ENCODE data around the gene LSM11. TPM values are rescaled to one million over a fixed set of nuclear protein-coding genes. Genes with fewer than 3 reads are reported as not detected.

The LSM11 gene
- total RNA-seq, 1 experiment from 2014 or later: 1.6 TPM

- ChIA-PET POLR2A (no interaction called here), CTCF (no interaction called here)
- no peak overlapping the region for H3K27ac ChIP-seq (ENCODE audit: low read length)
- TF ChIP-seq, protein P1, sequence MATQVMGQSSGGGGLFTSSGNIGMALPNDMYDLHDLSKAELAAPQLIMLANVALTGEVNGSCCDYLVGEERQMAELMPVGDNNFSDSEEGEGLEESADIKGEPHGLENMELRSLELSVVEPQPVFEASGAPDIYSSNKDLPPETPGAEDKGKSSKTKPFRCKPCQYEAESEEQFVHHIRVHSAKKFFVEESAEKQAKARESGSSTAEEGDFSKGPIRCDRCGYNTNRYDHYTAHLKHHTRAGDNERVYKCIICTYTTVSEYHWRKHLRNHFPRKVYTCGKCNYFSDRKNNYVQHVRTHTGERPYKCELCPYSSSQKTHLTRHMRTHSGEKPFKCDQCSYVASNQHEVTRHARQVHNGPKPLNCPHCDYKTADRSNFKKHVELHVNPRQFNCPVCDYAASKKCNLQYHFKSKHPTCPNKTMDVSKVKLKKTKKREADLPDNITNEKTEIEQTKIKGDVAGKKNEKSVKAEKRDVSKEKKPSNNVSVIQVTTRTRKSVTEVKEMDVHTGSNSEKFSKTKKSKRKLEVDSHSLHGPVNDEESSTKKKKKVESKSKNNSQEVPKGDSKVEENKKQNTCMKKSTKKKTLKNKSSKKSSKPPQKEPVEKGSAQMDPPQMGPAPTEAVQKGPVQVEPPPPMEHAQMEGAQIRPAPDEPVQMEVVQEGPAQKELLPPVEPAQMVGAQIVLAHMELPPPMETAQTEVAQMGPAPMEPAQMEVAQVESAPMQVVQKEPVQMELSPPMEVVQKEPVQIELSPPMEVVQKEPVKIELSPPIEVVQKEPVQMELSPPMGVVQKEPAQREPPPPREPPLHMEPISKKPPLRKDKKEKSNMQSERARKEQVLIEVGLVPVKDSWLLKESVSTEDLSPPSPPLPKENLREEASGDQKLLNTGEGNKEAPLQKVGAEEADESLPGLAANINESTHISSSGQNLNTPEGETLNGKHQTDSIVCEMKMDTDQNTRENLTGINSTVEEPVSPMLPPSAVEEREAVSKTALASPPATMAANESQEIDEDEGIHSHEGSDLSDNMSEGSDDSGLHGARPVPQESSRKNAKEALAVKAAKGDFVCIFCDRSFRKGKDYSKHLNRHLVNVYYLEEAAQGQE (IDR thresholded peaks at IDR 0.05; ENCODE audit: insufficient read depth in 1 of 2, low read depth in 2 of 2, low read length in 1 of 2): no peak
- TF ChIP-seq POLR2AphosphoS5 (IDR thresholded peaks at IDR 0.05; ENCODE audit: low read depth, low read length) (no peak), TCF7L2 (IDR thresholded peaks at IDR 0.05; ENCODE audit: low read depth, low read length) (no peak)
- BruUV-seq (replicated peaks): no TSS peak
- ATAC-seq (no peak), DNase-seq (ENCODE audit: low read depth, low spot score) (no peak)
- no peaks in the 10 kb centered on the region for H3K4me1 ChIP-seq (ENCODE audit: control insufficient read depth, insufficient read depth, low read length)
- H3K36me3 ChIP-seq (ENCODE audit: control insufficient read depth, insufficient read depth, low read length): no peaks in the 10 kb centered on the region
- H3K9me3 ChIP-seq (ENCODE audit: control insufficient read depth, insufficient read depth, low read depth, low read length): no peaks in the 10 kb centered on the region
- H3K4me3 ChIP-seq (ENCODE audit: low read depth in 2 of 2, low read length in 2 of 2): no peak overlapping the region
- H3K27me3 ChIP-seq (ENCODE audit: control insufficient read depth, insufficient read depth, low read length): no peaks in the 10 kb centered on the region
- in situ Hi-C loops (cut with HindIII; ENCODE audit: low pct_unique_long_range_greater_than_20kb, low sequenced_read_pairs): no loop called here
- intact Hi-C loops (cut with micrococcal nuclease; ENCODE audit: unreplicated experiment): loop anchor here (10.0 kb wide), 1 partner anchor 276 kb away; no protein-coding TSS in a partner anchor
Measured at GRCh38 chr5:157710882-157711281, 32.6 kb upstream of the LSM11 start.

GRCh38 chr5:157713830-157714595, 29.5 kb upstream of the LSM11 start:
- in situ Hi-C loops (cut with HindIII; ENCODE audit: low pct_unique_long_range_greater_than_20kb, low sequenced_read_pairs): no loop called here
- intact Hi-C loops (cut with micrococcal nuclease; ENCODE audit: unreplicated experiment): loop anchor here (10.0 kb wide), 1 partner anchor 279 kb away; no protein-coding TSS in a partner anchor

More at GRCh38 chr5:157713830-157714595, 29.5 kb upstream of the LSM11 start:
- Histone ChIP-seq H3K27me3 (ENCODE audit: control insufficient read depth, insufficient read depth, low read length) (no peaks in the 10 kb centered on the region), H3K4me1 (ENCODE audit: control insufficient read depth, insufficient read depth, low read length) (no peaks in the 10 kb centered on the region), H3K36me3 (ENCODE audit: control insufficient read depth, insufficient read depth, low read length) (no peaks in the 10 kb centered on the region), H3K9me3 (ENCODE audit: control insufficient read depth, insufficient read depth, low read depth, low read length) (no peaks in the 10 kb centered on the region), H3K4me3 (ENCODE audit: low read depth in 2 of 2, low read length in 2 of 2) (no peak overlapping the region), H3K27ac (ENCODE audit: low read length) (no peak overlapping the region)
- ChIA-PET POLR2A (no interaction called here), CTCF (no interaction called here)
- BruUV-seq (replicated peaks): no TSS peak
- ATAC-seq (no peak), DNase-seq (ENCODE audit: low read depth, low spot score) (no peak)
- TF ChIP-seq TCF7L2 (IDR thresholded peaks at IDR 0.05; ENCODE audit: low read depth, low read length) (no peak), POLR2AphosphoS5 (IDR thresholded peaks at IDR 0.05; ENCODE audit: low read depth, low read length) (no peak)
- TF ChIP-seq, protein P1 (IDR thresholded peaks at IDR 0.05; ENCODE audit: insufficient read depth in 1 of 2, low read depth in 2 of 2, low read length in 1 of 2): no peak

All from Panc1 (cell line).